Measurements from ENCODE around the gene TEX14. TPM values are rescaled to one million over a fixed set of nuclear protein-coding genes. Genes with fewer than 3 reads are reported as not detected.

The TEX14 gene
- total RNA-seq, 4 donors from 2014 or later = 0.27 TPM; not detected in 3

- intact Hi-C loops (cut with DNase I; ENCODE audit: low total_unique reads) (loop anchor here (5.0 to 10.0 kb wide), 2 partner anchors 114 to 487 kb away; no protein-coding TSS in a partner anchor), in situ Hi-C loops (cut with MboI; ENCODE audit: low pct_ligation_motif_present in 1 of 4, low pct_unique_long_range_greater_than_20kb in 1 of 4, low sequenced_read_pairs in 3 of 4) (no loop called here)
- DNase-seq = peak; percentile 100
- Histone ChIP-seq H3K27ac (peak overlapping the region; percentile 92 to 97 (median 96)), H3K36me3 (peaks cover 0 to under 1% (median 0%) of the 10 kb centered on the region in 4 donors), H3K4me3 (peak overlapping the region; percentile 59 to 73 (median 68)), H3K27me3 (no peaks in the 10 kb centered on the region), H3K9me3 (no peaks in the 10 kb centered on the region), H3K4me1 (peaks cover 19 to 53% (median 34%) of the 10 kb centered on the region in 4 donors)
- TF ChIP-seq EP300 (IDR thresholded peaks at IDR 0.05; ENCODE audit: low read depth) (no peak), CTCF (IDR thresholded peaks at IDR 0.05) (no peak), POLR2A (IDR thresholded peaks at IDR 0.05) (peak; percentile 74), POLR2AphosphoS5 (IDR thresholded peaks at IDR 0.05) (peak; percentile 76 to 86 (median 84))
- WGBS, 2 donors (ENCODE audit: low coverage in 1 of 2) = 0% methylated on average over 39 of the region's 39 CpGs; no CpG with 5 or more reads in 1 of the 2 donors
These were observed 173.8 kb downstream of the TEX14 start for GRCh38 chr17:58517928-58518609.

DNA sequence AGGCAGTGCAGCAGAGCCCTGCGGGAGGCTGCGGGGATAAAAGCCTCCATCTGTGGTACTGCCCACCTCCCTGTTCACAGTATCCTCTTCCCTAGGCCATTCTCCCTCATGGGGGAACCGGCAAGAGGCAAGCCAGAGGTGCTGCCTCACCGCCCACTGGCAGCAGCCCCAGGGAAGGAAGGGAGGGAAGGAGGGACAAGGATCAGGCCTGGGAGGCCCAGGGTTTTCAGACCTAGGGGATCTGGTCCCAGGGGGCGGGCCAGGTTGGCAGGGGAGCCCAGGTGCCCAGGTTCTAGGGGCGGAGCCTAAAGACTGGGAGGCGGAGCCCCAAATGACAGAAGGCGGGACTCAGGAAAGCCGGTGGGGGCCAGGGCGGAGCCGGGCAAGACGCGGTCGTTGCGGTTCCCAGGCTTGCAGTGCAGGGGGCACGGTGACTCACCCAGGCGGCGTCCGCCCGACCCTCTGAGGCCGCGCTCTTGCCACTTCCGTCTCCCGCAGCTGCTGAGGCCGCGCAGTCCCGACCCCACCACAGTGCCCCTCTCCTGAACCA lies 174.4 kb downstream of the TEX14 start:
- TF ChIP-seq EP300 (IDR thresholded peaks at IDR 0.05; ENCODE audit: low read depth) = no peak
- TF ChIP-seq POLR2AphosphoS5 (IDR thresholded peaks at IDR 0.05) = peak in 2 of 3 donors; percentile 59 to 81
- peak; percentile 25 for TF ChIP-seq POLR2A (IDR thresholded peaks at IDR 0.05)
- no peak for TF ChIP-seq CTCF (IDR thresholded peaks at IDR 0.05)
- Histone ChIP-seq H3K4me3 (peak overlapping the region; percentile 54 to 73 (median 65)), H3K27ac (peak overlapping the region; percentile 92 to 97 (median 96)), H3K36me3 (peaks cover 0 to 6% (median 0%) of the 10 kb centered on the region in 4 donors), H3K9me3 (no peaks in the 10 kb centered on the region), H3K27me3 (no peaks in the 10 kb centered on the region), H3K4me1 (peaks cover 19 to 58% (median 34%) of the 10 kb centered on the region in 4 donors)
- intact Hi-C loops (cut with DNase I; ENCODE audit: low total_unique reads) = loop anchor here (5.0 to 10.0 kb wide), 2 partner anchors 115 to 487 kb away; no protein-coding TSS in a partner anchor
- WGBS, 2 donors (ENCODE audit: low coverage in 1 of 2) = 2% methylated on average over 18 of the region's 27 CpGs; no CpG with 5 or more reads in 1 of the 2 donors
- in situ Hi-C loops (cut with MboI; ENCODE audit: low pct_ligation_motif_present in 1 of 4, low pct_unique_long_range_greater_than_20kb in 1 of 4, low sequenced_read_pairs in 3 of 4) = no loop called here
- DNase-seq = no peak

DNA sequence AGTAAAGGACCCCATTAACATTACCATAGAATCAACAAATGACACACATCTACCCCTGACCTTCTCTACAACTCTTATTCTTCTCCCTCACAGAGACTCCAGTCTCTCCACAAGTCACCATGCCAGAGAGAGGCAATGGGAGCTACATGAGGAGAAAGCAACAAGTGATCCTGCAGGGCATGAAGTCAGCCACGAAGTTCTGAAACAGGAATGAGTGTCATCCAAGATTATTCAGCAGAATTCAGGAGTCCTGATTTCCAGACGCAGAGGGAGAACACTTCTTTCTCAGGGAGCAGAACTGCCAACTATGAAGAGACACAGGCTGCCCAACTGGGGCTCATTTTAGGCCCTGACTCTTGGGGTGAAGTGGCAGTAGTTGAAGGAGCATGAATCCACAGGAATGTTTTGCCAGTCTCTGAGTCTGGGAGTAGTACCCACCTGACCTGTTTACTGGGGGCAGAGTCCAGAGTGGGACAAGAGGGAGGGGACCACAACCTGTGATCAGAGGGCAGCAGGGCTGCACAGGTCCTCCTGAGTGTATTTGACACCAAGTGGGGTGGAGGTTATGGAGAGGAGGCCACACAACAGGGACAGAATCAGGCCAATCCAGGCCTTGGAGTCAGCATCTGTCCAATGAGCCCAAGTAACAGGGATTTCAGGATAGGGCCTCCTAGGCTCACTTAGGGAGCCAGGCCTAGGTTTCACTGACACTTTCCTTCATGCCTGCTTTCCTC lies 175.0 kb downstream of the TEX14 start:
- 44% methylated on average over 2 of the region's 2 CpGs; no CpG with 5 or more reads in 1 of the 2 donors for WGBS, 2 donors (ENCODE audit: low coverage in 1 of 2)
- no peaks in the 10 kb centered on the region for H3K9me3 ChIP-seq
- in situ Hi-C loops (cut with MboI; ENCODE audit: low pct_ligation_motif_present in 1 of 4, low pct_unique_long_range_greater_than_20kb in 1 of 4, low sequenced_read_pairs in 3 of 4) = no loop called here
- H3K27ac ChIP-seq = peak overlapping the region; percentile 92 to 97 (median 96)
- TF ChIP-seq POLR2AphosphoS5 (IDR thresholded peaks at IDR 0.05) (peak in 2 of 3 donors; percentile 62 to 71), EP300 (IDR thresholded peaks at IDR 0.05; ENCODE audit: low read depth) (no peak), POLR2A (IDR thresholded peaks at IDR 0.05) (peak; percentile 55)
- H3K4me1 ChIP-seq = peaks cover 19 to 58% (median 34%) of the 10 kb centered on the region in 4 donors
- intact Hi-C loops (cut with DNase I; ENCODE audit: low total_unique reads) = loop anchor here (5.0 to 10.0 kb wide), 2 partner anchors 115 to 488 kb away; no protein-coding TSS in a partner anchor
- peaks cover 0 to 11% (median 0%) of the 10 kb centered on the region in 4 donors for H3K36me3 ChIP-seq
- peak overlapping the region; percentile 54 to 73 (median 65) for H3K4me3 ChIP-seq
- DNase-seq = peak; percentile 69
- H3K27me3 ChIP-seq = no peaks in the 10 kb centered on the region

- no peak for TF ChIP-seq EP300 (IDR thresholded peaks at IDR 0.05; ENCODE audit: low read depth)
- no peak for TF ChIP-seq CTCF (IDR thresholded peaks at IDR 0.05)
- no peak for TF ChIP-seq POLR2AphosphoS5 (IDR thresholded peaks at IDR 0.05)
- TF ChIP-seq POLR2A (IDR thresholded peaks at IDR 0.05) = no peak
- Histone ChIP-seq H3K27ac (peak overlapping the region; percentile 67 to 92 (median 80)), H3K4me3 (no peak overlapping the region), H3K4me1 (peaks cover 19 to 58% (median 34%) of the 10 kb centered on the region in 4 donors), H3K9me3 (no peaks in the 10 kb centered on the region), H3K27me3 (no peaks in the 10 kb centered on the region), H3K36me3 (peaks cover 0 to 26% (median 7%) of the 10 kb centered on the region in 4 donors)
- intact Hi-C loops (cut with DNase I; ENCODE audit: low total_unique reads) (loop anchor here (5.0 to 10.0 kb wide), 2 partner anchors 117 to 490 kb away; no protein-coding TSS in a partner anchor), in situ Hi-C loops (cut with MboI; ENCODE audit: low pct_ligation_motif_present in 1 of 4, low pct_unique_long_range_greater_than_20kb in 1 of 4, low sequenced_read_pairs in 3 of 4) (no loop called here)
- no peak for DNase-seq
- WGBS, 2 donors (ENCODE audit: low coverage in 1 of 2) = 65 to 70% methylated on average over 2 of the region's 2 CpGs
These were observed 176.6 kb downstream of the TEX14 start for GRCh38 chr17:58515286-58515685.

Data from transverse colon (tissue), 4 donors.